ENCODE measurements around the gene FABP3. TPM values are rescaled to one million over a fixed set of nuclear protein-coding genes. Genes with fewer than 3 reads are reported as not detected.

Gene FABP3
- total RNA-seq, 1 experiment from 2014 or later, result 0.40 TPM

GRCh38 chr1:31374511-31375196 is 1.8 kb upstream of the FABP3 start:
- Histone ChIP-seq H2AFZ (ENCODE audit: low read length) (no peak overlapping the region), H3F3A (ENCODE audit: low read length, unreplicated experiment) (no peaks in the 10 kb centered on the region), H3K4me2 (ENCODE audit: low read length) (0 out of 2 replicates have a peak overlapping the region, but pooled peaks have one; percentile 15), H3K4me3 (ENCODE audit: low read length) (no peak overlapping the region), H3K4me1 (ENCODE audit: insufficient read depth, low read length) (peaks cover 38% of the 10 kb centered on the region), H3K9me3 (ENCODE audit: low read length) (no peaks in the 10 kb centered on the region), H3K79me2 (ENCODE audit: low read length) (no peaks in the 10 kb centered on the region), H3K27me3 (ENCODE audit: low read length) (no peaks in the 10 kb centered on the region), H3K9me2 (replicated peaks; ENCODE audit: low read length) (no peaks in the 10 kb centered on the region), H3K9ac (ENCODE audit: low read length) (no peak overlapping the region), H3K36me3 (ENCODE audit: low read depth, low read length) (no peaks in the 10 kb centered on the region), H3K27ac (ENCODE audit: low read length) (0 out of 2 replicates have a peak overlapping the region, but pooled peaks have one; percentile 13), H4K20me1 (ENCODE audit: low read length) (no peaks in the 10 kb centered on the region)
- DNase-seq, result peak; percentile 75
- BruUV-seq (replicated peaks), result no TSS peak
- intact Hi-C loops (cut with micrococcal nuclease), result no loop called here
- ChIA-PET POLR2A (ENCODE audit: unreplicated experiment) (no interaction called here), CTCF (interaction anchor here (1.4 to 1.8 kb wide), 2 partner anchors 20 to 189 kb away, joined by 4 to 22 read pairs; no protein-coding TSS in a partner anchor)
- peak; percentile 58 for ATAC-seq
- TF ChIP-seq EZH2phosphoT487 (IDR thresholded peaks at IDR 0.05; ENCODE audit: borderline replicate concordance, low read length) (no peak), EZH2 (IDR thresholded peaks at IDR 0.05; ENCODE audit: low read length, unreplicated experiment) (no peak)
- TF ChIP-seq, protein P1, sequence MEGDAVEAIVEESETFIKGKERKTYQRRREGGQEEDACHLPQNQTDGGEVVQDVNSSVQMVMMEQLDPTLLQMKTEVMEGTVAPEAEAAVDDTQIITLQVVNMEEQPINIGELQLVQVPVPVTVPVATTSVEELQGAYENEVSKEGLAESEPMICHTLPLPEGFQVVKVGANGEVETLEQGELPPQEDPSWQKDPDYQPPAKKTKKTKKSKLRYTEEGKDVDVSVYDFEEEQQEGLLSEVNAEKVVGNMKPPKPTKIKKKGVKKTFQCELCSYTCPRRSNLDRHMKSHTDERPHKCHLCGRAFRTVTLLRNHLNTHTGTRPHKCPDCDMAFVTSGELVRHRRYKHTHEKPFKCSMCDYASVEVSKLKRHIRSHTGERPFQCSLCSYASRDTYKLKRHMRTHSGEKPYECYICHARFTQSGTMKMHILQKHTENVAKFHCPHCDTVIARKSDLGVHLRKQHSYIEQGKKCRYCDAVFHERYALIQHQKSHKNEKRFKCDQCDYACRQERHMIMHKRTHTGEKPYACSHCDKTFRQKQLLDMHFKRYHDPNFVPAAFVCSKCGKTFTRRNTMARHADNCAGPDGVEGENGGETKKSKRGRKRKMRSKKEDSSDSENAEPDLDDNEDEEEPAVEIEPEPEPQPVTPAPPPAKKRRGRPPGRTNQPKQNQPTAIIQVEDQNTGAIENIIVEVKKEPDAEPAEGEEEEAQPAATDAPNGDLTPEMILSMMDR (conservative IDR thresholded peaks at IDR 0.05; ENCODE audit: low read depth, low read length), result no peak

DNA sequence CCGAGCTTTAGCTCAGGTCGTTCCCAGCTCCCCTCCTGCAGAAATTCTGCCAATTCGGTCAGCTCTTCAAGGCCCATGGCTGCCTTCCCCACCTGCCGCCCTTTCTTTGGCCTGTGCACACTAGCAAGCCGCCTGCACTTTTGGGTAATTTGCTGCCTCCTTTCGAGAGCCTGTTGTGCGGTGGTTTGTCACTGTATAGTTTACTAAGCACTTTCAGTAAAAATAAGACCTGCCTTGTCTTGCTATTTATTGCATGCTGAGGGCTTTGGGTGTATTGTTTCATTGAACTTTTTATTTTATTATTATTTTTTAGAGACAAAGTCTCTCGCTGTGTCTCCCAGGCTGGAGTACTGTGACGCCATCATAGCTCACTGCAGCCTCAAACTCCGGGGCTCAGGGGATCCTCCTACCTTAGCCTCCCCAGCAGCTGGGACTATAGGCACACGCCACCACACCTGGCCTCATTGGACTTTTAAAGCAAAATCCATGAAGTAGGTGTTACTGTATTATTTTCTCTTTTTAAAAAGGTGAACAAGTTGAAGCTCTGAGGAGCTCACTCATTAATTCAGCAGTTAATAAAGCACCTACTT is 1.1 kb upstream of the FABP3 start:
- DNase-seq, result no peak
- no peaks in the 10 kb centered on the region for H3K36me3 ChIP-seq (ENCODE audit: low read depth, low read length)
- H3K9ac ChIP-seq (ENCODE audit: low read length), result no peak overlapping the region
- H3K4me3 ChIP-seq (ENCODE audit: low read length), result no peak overlapping the region
- TF ChIP-seq EZH2phosphoT487 (IDR thresholded peaks at IDR 0.05; ENCODE audit: borderline replicate concordance, low read length), result no peak
- TF ChIP-seq EZH2 (IDR thresholded peaks at IDR 0.05; ENCODE audit: low read length, unreplicated experiment), result no peak
- ChIA-PET CTCF (interaction anchor here (0.6 to 1.8 kb wide), 5 partner anchors 21 to 1105 kb away, joined by 4 to 22 read pairs (median 6); no protein-coding TSS in a partner anchor), POLR2A (ENCODE audit: unreplicated experiment) (interaction anchor here (0.6 kb wide), 1 partner anchor 271 kb away, joined by 17 read pairs; the partner anchor contains the start of gene PEF1)
- no peaks in the 10 kb centered on the region for H4K20me1 ChIP-seq (ENCODE audit: low read length)
- no TSS peak for BruUV-seq (replicated peaks)
- H3K27me3 ChIP-seq (ENCODE audit: low read length), result no peaks in the 10 kb centered on the region
- peak overlapping the region; percentile 86 for H2AFZ ChIP-seq (ENCODE audit: low read length)
- no peaks in the 10 kb centered on the region for H3F3A ChIP-seq (ENCODE audit: low read length, unreplicated experiment)
- no peak overlapping the region for H3K27ac ChIP-seq (ENCODE audit: low read length)
- no peaks in the 10 kb centered on the region for H3K9me2 ChIP-seq (replicated peaks; ENCODE audit: low read length)
- H3K4me1 ChIP-seq (ENCODE audit: insufficient read depth, low read length), result peaks cover 38% of the 10 kb centered on the region
- no peaks in the 10 kb centered on the region for H3K9me3 ChIP-seq (ENCODE audit: low read length)
- intact Hi-C loops (cut with micrococcal nuclease), result no loop called here
- H3K4me2 ChIP-seq (ENCODE audit: low read length), result peak overlapping the region; percentile 95
- H3K79me2 ChIP-seq (ENCODE audit: low read length), result no peaks in the 10 kb centered on the region
- no peak; the same call in none of the 2 replicates for ATAC-seq

GRCh38 chr1:31372751-31373055 is 173 bp downstream of the FABP3 start:
- H3K79me2 ChIP-seq (ENCODE audit: low read length), result no peaks in the 10 kb centered on the region
- H3F3A ChIP-seq (ENCODE audit: low read length, unreplicated experiment), result no peaks in the 10 kb centered on the region
- DNase-seq (no peak), ATAC-seq (no peak)
- POLR2A ChIA-PET (ENCODE audit: unreplicated experiment), result interaction anchor here (0.5 kb wide), 1 partner anchor 340 kb away, joined by 3 read pairs; no protein-coding TSS in a partner anchor
- BruUV-seq (replicated peaks), result no TSS peak
- no peaks in the 10 kb centered on the region for H4K20me1 ChIP-seq (ENCODE audit: low read length)
- no peaks in the 10 kb centered on the region for H3K9me2 ChIP-seq (replicated peaks; ENCODE audit: low read length)
- peak overlapping the region; percentile 86 for H2AFZ ChIP-seq (ENCODE audit: low read length)
- peak overlapping the region; percentile 95 for H3K4me2 ChIP-seq (ENCODE audit: low read length)
- no peaks in the 10 kb centered on the region for H3K9me3 ChIP-seq (ENCODE audit: low read length)
- H3K9ac ChIP-seq (ENCODE audit: low read length), result no peak overlapping the region
- no peak overlapping the region for H3K27ac ChIP-seq (ENCODE audit: low read length)
- H3K27me3 ChIP-seq (ENCODE audit: low read length), result no peaks in the 10 kb centered on the region
- CTCF ChIA-PET, result interaction anchor here (0.6 to 1.8 kb wide), 3 partner anchors 22 to 187 kb away, joined by 3 to 22 read pairs (median 6); no protein-coding TSS in a partner anchor
- peak overlapping the region; percentile 60 for H3K4me3 ChIP-seq (ENCODE audit: low read length)
- peaks cover 37% of the 10 kb centered on the region for H3K4me1 ChIP-seq (ENCODE audit: insufficient read depth, low read length)
- intact Hi-C loops (cut with micrococcal nuclease), result no loop called here
- H3K36me3 ChIP-seq (ENCODE audit: low read depth, low read length), result no peaks in the 10 kb centered on the region
- TF ChIP-seq EZH2phosphoT487 (IDR thresholded peaks at IDR 0.05; ENCODE audit: borderline replicate concordance, low read length) (no peak), EZH2 (IDR thresholded peaks at IDR 0.05; ENCODE audit: low read length, unreplicated experiment) (no peak)
- TF ChIP-seq, protein P1 (conservative IDR thresholded peaks at IDR 0.05; ENCODE audit: low read depth, low read length), result no peak

Measured in PC-3 (cell line).